ENCODE measurements around the gene DLG2. TPM values are rescaled to one million over a fixed set of nuclear protein-coding genes. Genes with fewer than 3 reads are reported as not detected.

The DLG2 gene
- total RNA-seq, 1 donor from 2014 or later = 1.8 TPM

DNA sequence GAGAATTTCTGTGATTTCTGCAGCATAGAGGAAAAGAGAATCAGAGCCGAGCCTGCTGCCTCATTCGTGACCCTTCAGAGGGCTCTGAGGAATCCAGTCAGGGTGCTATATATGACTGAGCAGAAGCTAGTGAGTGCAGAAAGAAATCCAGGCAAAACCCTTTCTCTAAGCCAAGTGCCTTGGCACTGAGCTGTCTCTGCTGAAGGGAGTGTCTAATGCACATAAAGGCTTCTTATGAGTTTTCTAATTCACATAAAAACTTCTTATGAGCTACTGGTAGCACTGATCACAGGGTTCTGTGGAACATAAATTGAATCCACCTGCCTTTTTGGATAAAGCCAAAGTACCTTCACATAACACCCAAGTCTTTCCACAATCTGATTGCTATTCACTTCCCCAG lies 1555.3 kb downstream of the DLG2 start:
- Histone ChIP-seq H3K9me3 (ENCODE audit: insufficient read depth, low read depth, low read length) (no peaks in the 10 kb centered on the region), H3K36me3 (ENCODE audit: insufficient read depth, low read length) (no peaks in the 10 kb centered on the region), H3K4me3 (ENCODE audit: insufficient read depth, low read depth, low read length) (no peak overlapping the region), H3K27me3 (ENCODE audit: insufficient read depth, low read length) (no peaks in the 10 kb centered on the region), H3K4me2 (ENCODE audit: low read length) (no peak overlapping the region), H4K20me1 (ENCODE audit: insufficient read depth, low read length) (no peaks in the 10 kb centered on the region), H3K27ac (ENCODE audit: low read depth, low read length) (no peak overlapping the region), H2AFZ (ENCODE audit: low read depth, low read length) (no peak overlapping the region), H3K79me2 (ENCODE audit: insufficient read depth, low read length) (no peaks in the 10 kb centered on the region), H3K9ac (ENCODE audit: low read length) (no peak overlapping the region), H3K4me1 (ENCODE audit: insufficient read depth, low read length) (no peaks in the 10 kb centered on the region)
- Mint-ChIP-seq H3K36me3 (ENCODE audit: low read depth, unreplicated experiment) (no peaks in the 10 kb centered on the region), H3K27ac (ENCODE audit: unreplicated experiment) (no peak overlapping the region), H3K4me1 (ENCODE audit: low read depth, unreplicated experiment) (no peaks in the 10 kb centered on the region), H3K9me3 (ENCODE audit: unreplicated experiment) (no peaks in the 10 kb centered on the region), H3K27me3 (ENCODE audit: low read depth, unreplicated experiment) (no peaks in the 10 kb centered on the region), H3K4me3 (ENCODE audit: unreplicated experiment) (no peak overlapping the region)
- DNase-seq (ENCODE audit: low read depth) (no peak), FAIRE-seq (no peak)
- TF ChIP-seq, protein P1, sequence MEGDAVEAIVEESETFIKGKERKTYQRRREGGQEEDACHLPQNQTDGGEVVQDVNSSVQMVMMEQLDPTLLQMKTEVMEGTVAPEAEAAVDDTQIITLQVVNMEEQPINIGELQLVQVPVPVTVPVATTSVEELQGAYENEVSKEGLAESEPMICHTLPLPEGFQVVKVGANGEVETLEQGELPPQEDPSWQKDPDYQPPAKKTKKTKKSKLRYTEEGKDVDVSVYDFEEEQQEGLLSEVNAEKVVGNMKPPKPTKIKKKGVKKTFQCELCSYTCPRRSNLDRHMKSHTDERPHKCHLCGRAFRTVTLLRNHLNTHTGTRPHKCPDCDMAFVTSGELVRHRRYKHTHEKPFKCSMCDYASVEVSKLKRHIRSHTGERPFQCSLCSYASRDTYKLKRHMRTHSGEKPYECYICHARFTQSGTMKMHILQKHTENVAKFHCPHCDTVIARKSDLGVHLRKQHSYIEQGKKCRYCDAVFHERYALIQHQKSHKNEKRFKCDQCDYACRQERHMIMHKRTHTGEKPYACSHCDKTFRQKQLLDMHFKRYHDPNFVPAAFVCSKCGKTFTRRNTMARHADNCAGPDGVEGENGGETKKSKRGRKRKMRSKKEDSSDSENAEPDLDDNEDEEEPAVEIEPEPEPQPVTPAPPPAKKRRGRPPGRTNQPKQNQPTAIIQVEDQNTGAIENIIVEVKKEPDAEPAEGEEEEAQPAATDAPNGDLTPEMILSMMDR (IDR thresholded peaks at IDR 0.05; ENCODE audit: insufficient read depth, low read depth, low read length) = no peak
- no peak for TF ChIP-seq EZH2 (IDR thresholded peaks at IDR 0.05; ENCODE audit: insufficient read depth, low read length)

DNA sequence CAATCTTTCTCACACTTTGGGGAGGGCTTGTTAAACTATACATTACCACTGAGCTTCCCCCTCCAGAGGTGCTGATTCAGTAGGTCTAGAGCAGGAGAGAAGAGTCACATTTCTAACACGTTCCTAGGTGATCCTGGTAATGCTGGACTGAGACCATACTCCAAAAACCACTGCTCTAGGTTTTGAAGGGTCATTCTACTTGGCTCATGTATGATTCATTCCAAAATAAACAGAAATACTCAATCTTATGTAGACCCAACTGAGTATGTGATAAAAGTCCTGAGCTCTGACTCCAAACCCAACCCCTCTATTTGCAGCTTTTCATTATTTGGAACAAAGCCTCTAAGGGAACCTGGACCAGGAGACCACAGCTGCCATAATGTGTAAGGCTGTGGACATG lies 1558.1 kb downstream of the DLG2 start:
- H3K4me1 ChIP-seq (ENCODE audit: insufficient read depth, low read length) = no peaks in the 10 kb centered on the region
- no peak overlapping the region for H3K27ac ChIP-seq (ENCODE audit: low read depth, low read length)
- Mint-ChIP-seq H3K4me3 (ENCODE audit: unreplicated experiment) (no peak overlapping the region), H3K27ac (ENCODE audit: unreplicated experiment) (no peak overlapping the region), H3K27me3 (ENCODE audit: low read depth, unreplicated experiment) (no peaks in the 10 kb centered on the region), H3K4me1 (ENCODE audit: low read depth, unreplicated experiment) (no peaks in the 10 kb centered on the region), H3K36me3 (ENCODE audit: low read depth, unreplicated experiment) (no peaks in the 10 kb centered on the region), H3K9me3 (ENCODE audit: unreplicated experiment) (no peaks in the 10 kb centered on the region)
- no peak overlapping the region for H3K9ac ChIP-seq (ENCODE audit: low read length)
- no peak for FAIRE-seq
- H3K27me3 ChIP-seq (ENCODE audit: insufficient read depth, low read length) = no peaks in the 10 kb centered on the region
- H4K20me1 ChIP-seq (ENCODE audit: insufficient read depth, low read length) = no peaks in the 10 kb centered on the region
- H3K4me3 ChIP-seq (ENCODE audit: insufficient read depth, low read depth, low read length) = no peak overlapping the region
- no peak for TF ChIP-seq EZH2 (IDR thresholded peaks at IDR 0.05; ENCODE audit: insufficient read depth, low read length)
- TF ChIP-seq, protein P1 (IDR thresholded peaks at IDR 0.05; ENCODE audit: insufficient read depth, low read depth, low read length) = no peak
- H3K79me2 ChIP-seq (ENCODE audit: insufficient read depth, low read length) = no peaks in the 10 kb centered on the region
- DNase-seq (ENCODE audit: low read depth) = no peak
- H3K4me2 ChIP-seq (ENCODE audit: low read length) = no peak overlapping the region
- no peaks in the 10 kb centered on the region for H3K9me3 ChIP-seq (ENCODE audit: insufficient read depth, low read depth, low read length)
- H3K36me3 ChIP-seq (ENCODE audit: insufficient read depth, low read length) = no peaks in the 10 kb centered on the region
- H2AFZ ChIP-seq (ENCODE audit: low read depth, low read length) = no peak overlapping the region

DNA sequence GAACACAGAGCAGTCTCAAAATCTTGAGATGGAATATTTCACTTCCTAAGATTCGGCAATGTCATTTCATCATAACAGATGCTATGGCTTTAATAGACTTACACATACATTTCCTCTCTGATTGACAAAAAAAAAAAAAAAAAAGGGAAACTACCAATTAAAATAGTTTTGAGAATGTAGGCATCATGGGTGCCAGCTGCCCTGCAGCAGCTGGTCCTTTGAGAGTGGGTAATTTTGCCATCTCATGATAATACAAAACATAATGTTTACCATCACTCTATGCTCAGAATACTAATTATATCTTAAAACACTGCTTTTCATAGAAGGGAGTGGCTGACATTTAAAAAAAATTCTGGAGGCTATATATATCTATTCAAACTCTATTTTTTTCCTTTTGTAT lies 1565.4 kb downstream of the DLG2 start:
- Histone ChIP-seq H3K9me3 (ENCODE audit: insufficient read depth, low read depth, low read length) (no peaks in the 10 kb centered on the region), H3K27me3 (ENCODE audit: insufficient read depth, low read length) (no peaks in the 10 kb centered on the region), H3K4me1 (ENCODE audit: insufficient read depth, low read length) (no peaks in the 10 kb centered on the region), H3K79me2 (ENCODE audit: insufficient read depth, low read length) (no peaks in the 10 kb centered on the region), H2AFZ (ENCODE audit: low read depth, low read length) (no peak overlapping the region), H4K20me1 (ENCODE audit: insufficient read depth, low read length) (no peaks in the 10 kb centered on the region), H3K9ac (ENCODE audit: low read length) (no peak overlapping the region), H3K4me2 (ENCODE audit: low read length) (no peak overlapping the region), H3K4me3 (ENCODE audit: insufficient read depth, low read depth, low read length) (no peak overlapping the region), H3K27ac (ENCODE audit: low read depth, low read length) (no peak overlapping the region), H3K36me3 (ENCODE audit: insufficient read depth, low read length) (no peaks in the 10 kb centered on the region)
- FAIRE-seq (no peak), DNase-seq (ENCODE audit: low read depth) (no peak)
- H3K27ac Mint-ChIP-seq (ENCODE audit: unreplicated experiment) = no peak overlapping the region
- no peaks in the 10 kb centered on the region for H3K9me3 Mint-ChIP-seq (ENCODE audit: unreplicated experiment)
- no peak overlapping the region for H3K4me3 Mint-ChIP-seq (ENCODE audit: unreplicated experiment)
- no peaks in the 10 kb centered on the region for H3K36me3 Mint-ChIP-seq (ENCODE audit: low read depth, unreplicated experiment)
- no peaks in the 10 kb centered on the region for H3K27me3 Mint-ChIP-seq (ENCODE audit: low read depth, unreplicated experiment)
- TF ChIP-seq, protein P1 (IDR thresholded peaks at IDR 0.05; ENCODE audit: insufficient read depth, low read depth, low read length) = no peak
- TF ChIP-seq EZH2 (IDR thresholded peaks at IDR 0.05; ENCODE audit: insufficient read depth, low read length) = no peak
- H3K4me1 Mint-ChIP-seq (ENCODE audit: low read depth, unreplicated experiment) = peaks cover 3% of the 10 kb centered on the region
